Omental fat pad (tissue), 4 donors: ENCODE data around the gene PRR29. TPM values are rescaled to one million over a fixed set of nuclear protein-coding genes. Genes with fewer than 3 reads are reported as not detected.

Experiments
- ATAC-seq: fragments of 150-250 bp; one replicate; pipeline ENCODE4 v1.9.1; 2016; ENCODE audit warnings: mild to moderate bottlenecking, moderate library complexity; ENCODE audit not compliant: low FRiP score
- DNase-seq: peaks from one replicate; pipeline ENCODE4 v3.0.0-alpha.2; 2019; ENCODE audit warnings: low spot score
- CTCF ChIP-seq, 3 donors: fragments of 450-650 bp; IDR thresholded peaks; one replicate each; pipeline ENCODE4 v1.5.1; 2016 to 2017; ENCODE audit warnings: antibody characterized with exemption in 3 of 3, mild to moderate bottlenecking in 3 of 3, moderate library complexity in 2 of 3
- total RNA-seq, 4 donors: library from RNA; depleted of rRNA; stranded (reverse); fragments of >200 nt; gene quantifications; one replicate each; pipeline ENCODE4 v1.1.0, GENCODE V29; 2016

Gene PRR29
- total RNA-seq, 4 donors from 2014 or later, result 0.19 to 1.1 (median 0.55) TPM

GRCh38 chr17:63998721-63999679 lies 849 bp downstream of the PRR29 start:
- DNase-seq, result peak; percentile 19
- TF ChIP-seq CTCF (IDR thresholded peaks at IDR 0.05), result no peak
- ATAC-seq, result no peak

GRCh38 chr17:63999680-64000531 lies 1.8 kb downstream of the PRR29 start:
- ATAC-seq (no peak), DNase-seq (peak; percentile 9)
- TF ChIP-seq CTCF (IDR thresholded peaks at IDR 0.05), result no peak

DNA sequence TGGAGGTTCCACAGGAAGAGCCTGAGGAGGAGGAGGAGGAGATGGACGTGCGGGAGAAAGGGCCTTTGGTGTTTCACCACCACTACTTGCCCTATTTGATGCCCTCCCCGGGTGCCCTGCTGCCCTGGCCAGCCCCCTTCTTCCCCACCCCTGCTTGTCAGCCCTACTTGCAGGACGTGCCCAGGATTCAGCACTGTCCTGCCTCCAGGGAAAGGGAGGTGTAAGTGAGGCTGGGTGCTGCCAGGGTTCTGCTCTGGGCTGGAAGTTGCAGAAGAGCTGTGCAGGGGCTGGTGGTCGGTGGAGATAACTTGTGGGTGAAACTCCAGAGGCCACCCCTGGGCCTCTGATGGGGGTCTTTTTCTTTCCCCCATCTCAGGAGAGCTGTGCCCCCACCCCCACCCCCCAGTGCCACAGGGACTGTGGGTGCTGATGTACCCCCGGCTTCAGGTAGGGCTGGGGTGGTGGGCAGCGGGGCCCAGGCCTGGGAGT lies 3.0 kb downstream of the PRR29 start:
- TF ChIP-seq CTCF (IDR thresholded peaks at IDR 0.05), result no peak
- no peak for ATAC-seq
- DNase-seq, result no peak

DNA sequence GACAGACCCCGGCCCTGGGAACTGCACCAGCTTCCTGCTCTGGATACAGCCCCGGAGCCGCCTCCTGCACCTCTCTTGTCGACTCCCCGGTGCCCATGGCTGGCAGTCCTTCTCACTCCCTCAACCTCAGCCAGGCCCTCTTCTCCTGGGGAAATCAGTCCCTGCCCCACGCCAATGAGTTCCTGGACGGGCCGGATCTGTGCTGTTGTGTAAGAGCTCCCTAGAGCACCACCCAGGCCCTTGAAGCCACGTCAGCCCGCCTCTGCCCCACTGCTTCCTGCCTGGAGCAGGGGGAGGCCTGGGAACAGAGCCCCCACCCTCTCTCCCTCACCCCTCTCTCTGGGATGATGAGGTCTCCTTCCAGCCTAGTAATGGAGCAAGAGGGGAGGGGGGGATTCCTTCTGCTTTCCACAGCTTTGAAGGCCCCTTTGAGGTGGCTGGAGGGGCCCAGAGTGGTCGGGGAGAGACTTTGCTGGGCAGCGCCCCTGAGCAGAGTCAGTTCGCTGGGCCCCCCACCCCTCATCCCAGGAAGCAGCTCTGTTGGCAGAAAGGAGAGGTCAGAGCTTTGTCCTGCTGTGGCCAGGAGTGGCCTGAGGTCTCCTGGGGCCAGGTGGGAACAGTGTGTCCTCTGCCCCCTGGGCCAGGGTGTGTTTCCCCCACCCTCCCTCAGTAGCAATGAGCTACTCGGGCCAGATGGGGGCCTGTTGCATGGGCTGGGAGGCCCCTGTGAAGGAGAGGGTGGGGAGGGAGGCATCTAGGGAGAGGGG lies 3.8 kb downstream of the PRR29 start:
- DNase-seq (peak; percentile 27), ATAC-seq (no peak)
- no peak for TF ChIP-seq CTCF (IDR thresholded peaks at IDR 0.05)

GRCh38 chr17:64002658-64003525 lies 4.7 kb downstream of the PRR29 start:
- TF ChIP-seq CTCF (IDR thresholded peaks at IDR 0.05), result no peak
- ATAC-seq (no peak), DNase-seq (peak; percentile 9)
